Stimulated activated CD4-positive, alpha-beta T cell treated with anti-CD3 and anti-CD28 coated beads, Interleukin-1b, Interleukin-23, amount 100 ng/mL, for 24 hours (primary cell): Measurements from ENCODE around the gene ADA.

Experiments used
- DNase-seq, 4 experiments: peaks; one replicate each; pipeline ENCODE4 v3.0.0-alpha.2; 2020; ENCODE audit warnings: low read depth in 4 of 4, low spot score in 1 of 4

The ADA gene

GRCh38 chr20:44582311-44583025, 69.0 kb downstream of the ADA start, which contains the start of gene PKIG:
Gene PKIG (plus strand): TSS chr20:44582579. CDS start chr20:44614557, 31,978 bp downstream.
- DNase-seq = no peak

GRCh38 chr20:44581515-44581914, 70.0 kb downstream of the ADA start:
- no peak for DNase-seq

GRCh38 chr20:44580581-44581268, 70.8 kb downstream of the ADA start:
- DNase-seq = no peak

GRCh38 chr20:44579313-44580081, 72.0 kb downstream of the ADA start:
- DNase-seq = no peak

- DNase-seq = no peak
These were observed 75.2 kb downstream of the ADA start for GRCh38 chr20:44576297-44576696.

GRCh38 chr20:44574372-44574771, 77.1 kb downstream of the ADA start:
- DNase-seq = no peak

- DNase-seq = no peak
These were observed 78.0 kb downstream of the ADA start for GRCh38 chr20:44573501-44573869.

- DNase-seq = no peak
These were observed 78.7 kb downstream of the ADA start for GRCh38 chr20:44572551-44573500.

- DNase-seq = no peak
These were observed 80.0 kb downstream of the ADA start for GRCh38 chr20:44571362-44571988.

- DNase-seq = no peak
These were observed 81.1 kb downstream of the ADA start for GRCh38 chr20:44570367-44570766.
